ENCODE data around the gene TSPAN1. TPM values are rescaled to one million over a fixed set of nuclear protein-coding genes. Genes with fewer than 3 reads are reported as not detected.

TSPAN1 gene
- total and polyA plus RNA-seq, 10 of the 15 experiments (the other 5 are each of a cell fraction or from before 2014, with no cell fraction given), result 0.08 to 0.29 (median 0.23) TPM; not detected in 5

DNA sequence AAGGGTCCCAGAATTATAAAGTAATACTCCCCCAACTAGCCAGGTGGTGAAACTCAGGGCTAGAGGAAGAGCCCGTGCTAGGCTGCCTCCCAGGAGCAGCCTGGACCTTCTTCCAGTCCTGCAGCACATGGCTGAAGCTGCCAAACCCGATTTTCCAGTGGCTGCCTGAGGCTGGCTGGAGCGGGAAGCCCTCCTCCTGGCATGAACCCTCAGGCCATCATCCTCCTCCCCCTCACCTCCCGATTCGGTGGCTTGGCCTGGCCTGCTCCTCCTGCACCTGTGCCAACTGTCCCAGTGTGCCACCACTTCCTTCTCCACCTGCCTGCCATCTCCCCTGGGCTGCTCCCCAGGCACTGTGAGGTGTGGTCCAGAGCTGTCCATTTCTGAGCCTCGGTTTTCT, 3.0 kb upstream of the TSPAN1 start (continued):
- TF ChIP-seq, protein P1, sequence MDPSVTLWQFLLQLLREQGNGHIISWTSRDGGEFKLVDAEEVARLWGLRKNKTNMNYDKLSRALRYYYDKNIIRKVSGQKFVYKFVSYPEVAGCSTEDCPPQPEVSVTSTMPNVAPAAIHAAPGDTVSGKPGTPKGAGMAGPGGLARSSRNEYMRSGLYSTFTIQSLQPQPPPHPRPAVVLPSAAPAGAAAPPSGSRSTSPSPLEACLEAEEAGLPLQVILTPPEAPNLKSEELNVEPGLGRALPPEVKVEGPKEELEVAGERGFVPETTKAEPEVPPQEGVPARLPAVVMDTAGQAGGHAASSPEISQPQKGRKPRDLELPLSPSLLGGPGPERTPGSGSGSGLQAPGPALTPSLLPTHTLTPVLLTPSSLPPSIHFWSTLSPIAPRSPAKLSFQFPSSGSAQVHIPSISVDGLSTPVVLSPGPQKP (IDR thresholded peaks at IDR 0.05; ENCODE audit: low read depth, low read length), result no peak
- TF ChIP-seq HDAC2 (IDR thresholded peaks at IDR 0.05), result no peak
- TF ChIP-seq RELA (IDR thresholded peaks at IDR 0.05; ENCODE audit: borderline replicate concordance, partially characterized antibody), result no peak
- TF ChIP-seq, protein P2, sequence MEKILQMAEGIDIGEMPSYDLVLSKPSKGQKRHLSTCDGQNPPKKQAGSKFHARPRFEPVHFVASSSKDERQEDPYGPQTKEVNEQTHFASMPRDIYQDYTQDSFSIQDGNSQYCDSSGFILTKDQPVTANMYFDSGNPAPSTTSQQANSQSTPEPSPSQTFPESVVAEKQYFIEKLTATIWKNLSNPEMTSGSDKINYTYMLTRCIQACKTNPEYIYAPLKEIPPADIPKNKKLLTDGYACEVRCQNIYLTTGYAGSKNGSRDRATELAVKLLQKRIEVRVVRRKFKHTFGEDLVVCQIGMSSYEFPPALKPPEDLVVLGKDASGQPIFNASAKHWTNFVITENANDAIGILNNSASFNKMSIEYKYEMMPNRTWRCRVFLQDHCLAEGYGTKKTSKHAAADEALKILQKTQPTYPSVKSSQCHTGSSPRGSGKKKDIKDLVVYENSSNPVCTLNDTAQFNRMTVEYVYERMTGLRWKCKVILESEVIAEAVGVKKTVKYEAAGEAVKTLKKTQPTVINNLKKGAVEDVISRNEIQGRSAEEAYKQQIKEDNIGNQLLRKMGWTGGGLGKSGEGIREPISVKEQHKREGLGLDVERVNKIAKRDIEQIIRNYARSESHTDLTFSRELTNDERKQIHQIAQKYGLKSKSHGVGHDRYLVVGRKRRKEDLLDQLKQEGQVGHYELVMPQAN (conservative IDR thresholded peaks at IDR 0.05), result no peak
- TF ChIP-seq, protein P3, sequence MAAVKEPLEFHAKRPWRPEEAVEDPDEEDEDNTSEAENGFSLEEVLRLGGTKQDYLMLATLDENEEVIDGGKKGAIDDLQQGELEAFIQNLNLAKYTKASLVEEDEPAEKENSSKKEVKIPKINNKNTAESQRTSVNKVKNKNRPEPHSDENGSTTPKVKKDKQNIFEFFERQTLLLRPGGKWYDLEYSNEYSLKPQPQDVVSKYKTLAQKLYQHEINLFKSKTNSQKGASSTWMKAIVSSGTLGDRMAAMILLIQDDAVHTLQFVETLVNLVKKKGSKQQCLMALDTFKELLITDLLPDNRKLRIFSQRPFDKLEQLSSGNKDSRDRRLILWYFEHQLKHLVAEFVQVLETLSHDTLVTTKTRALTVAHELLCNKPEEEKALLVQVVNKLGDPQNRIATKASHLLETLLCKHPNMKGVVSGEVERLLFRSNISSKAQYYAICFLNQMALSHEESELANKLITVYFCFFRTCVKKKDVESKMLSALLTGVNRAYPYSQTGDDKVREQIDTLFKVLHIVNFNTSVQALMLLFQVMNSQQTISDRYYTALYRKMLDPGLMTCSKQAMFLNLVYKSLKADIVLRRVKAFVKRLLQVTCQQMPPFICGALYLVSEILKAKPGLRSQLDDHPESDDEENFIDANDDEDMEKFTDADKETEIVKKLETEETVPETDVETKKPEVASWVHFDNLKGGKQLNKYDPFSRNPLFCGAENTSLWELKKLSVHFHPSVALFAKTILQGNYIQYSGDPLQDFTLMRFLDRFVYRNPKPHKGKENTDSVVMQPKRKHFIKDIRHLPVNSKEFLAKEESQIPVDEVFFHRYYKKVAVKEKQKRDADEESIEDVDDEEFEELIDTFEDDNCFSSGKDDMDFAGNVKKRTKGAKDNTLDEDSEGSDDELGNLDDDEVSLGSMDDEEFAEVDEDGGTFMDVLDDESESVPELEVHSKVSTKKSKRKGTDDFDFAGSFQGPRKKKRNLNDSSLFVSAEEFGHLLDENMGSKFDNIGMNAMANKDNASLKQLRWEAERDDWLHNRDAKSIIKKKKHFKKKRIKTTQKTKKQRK (IDR thresholded peaks at IDR 0.05; ENCODE audit: low read depth, low read length), result no peak
- TF ChIP-seq ASH2L (IDR thresholded peaks at IDR 0.05; ENCODE audit: borderline replicate concordance, low read depth), result no peak
- no peak for TF ChIP-seq SUZ12 (IDR thresholded peaks at IDR 0.05; ENCODE audit: unreplicated experiment)
- no peak for TF ChIP-seq ATF7 (IDR thresholded peaks at IDR 0.05; ENCODE audit: low read depth)
- no peak for TF ChIP-seq IRF4 (IDR thresholded peaks at IDR 0.05; ENCODE audit: low read depth, low read length)
